NCI-H2196 treated with DMSO at 0.1 percent for 48 hours (cell line): ENCODE measurements around the gene DST.

Experiments
- DNase-seq: peaks from one replicate; lab custom pipeline; 2025; ENCODE audit not compliant: unreplicated experiment; lab: John Stamatoyannopoulos, UW

DST gene

DNA sequence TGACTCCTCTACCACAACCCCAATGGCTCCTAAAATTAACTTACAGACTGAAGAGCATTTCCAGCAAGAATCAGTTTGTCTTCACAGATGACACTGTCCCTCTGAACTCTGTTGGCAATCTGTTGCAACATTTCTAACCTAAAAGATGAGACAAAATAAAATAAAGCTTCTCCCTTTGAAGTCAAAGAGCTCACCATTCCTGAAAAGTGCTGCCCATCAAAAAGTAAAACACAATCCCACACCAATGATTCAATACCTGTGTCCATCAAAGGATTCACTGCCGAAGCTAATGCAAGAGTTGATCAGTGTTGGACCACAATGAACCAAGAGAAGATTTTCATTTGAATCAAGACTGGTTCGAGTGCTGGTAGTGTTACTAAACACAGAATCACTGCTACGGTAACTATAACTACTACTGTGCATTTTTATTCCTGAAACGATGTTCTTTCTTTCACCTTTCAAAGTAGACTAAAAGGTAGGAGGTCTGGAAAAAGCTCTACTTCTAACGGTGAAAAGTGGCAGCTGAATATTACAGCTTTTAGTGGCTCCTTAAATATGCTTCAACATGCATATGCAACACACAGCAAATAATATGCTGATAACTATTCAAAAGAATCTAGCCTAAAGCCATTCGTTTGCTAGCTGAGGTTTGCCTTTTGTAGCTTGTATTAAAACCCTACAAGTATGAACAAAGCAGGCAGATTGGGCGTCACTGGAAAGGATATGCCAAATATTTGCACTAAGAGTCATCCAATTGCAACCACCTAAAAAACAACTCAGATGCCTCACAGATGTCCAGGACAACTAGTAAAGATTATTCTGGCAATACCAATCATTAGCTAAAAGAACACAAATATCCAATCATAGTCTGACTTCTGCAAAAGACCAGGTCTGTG lies at the start of gene DST:
TSS of gene DST (minus strand) at position 524 of the 896 bp plus-strand sequence.
- DNase-seq, result no peak

DNA sequence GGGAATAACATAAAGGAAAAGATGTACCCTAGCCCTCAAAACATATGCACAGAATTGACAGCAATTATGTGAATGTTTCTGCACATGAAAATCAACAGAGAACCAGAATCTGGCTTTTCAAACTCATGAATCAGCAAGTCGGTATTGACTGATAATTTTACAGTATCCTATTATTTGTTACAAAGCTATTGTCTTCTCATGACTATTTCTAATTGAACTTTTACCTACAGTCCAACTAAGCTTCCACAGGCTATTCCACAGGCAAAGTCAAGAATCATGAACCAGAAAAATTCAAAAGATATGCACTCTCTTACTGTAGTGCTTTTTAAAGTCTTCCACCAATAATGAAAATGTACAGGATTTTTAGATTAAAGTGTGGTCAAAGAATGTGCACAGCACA lies 49.1 kb upstream of the DST start:
- no peak for DNase-seq

DNA sequence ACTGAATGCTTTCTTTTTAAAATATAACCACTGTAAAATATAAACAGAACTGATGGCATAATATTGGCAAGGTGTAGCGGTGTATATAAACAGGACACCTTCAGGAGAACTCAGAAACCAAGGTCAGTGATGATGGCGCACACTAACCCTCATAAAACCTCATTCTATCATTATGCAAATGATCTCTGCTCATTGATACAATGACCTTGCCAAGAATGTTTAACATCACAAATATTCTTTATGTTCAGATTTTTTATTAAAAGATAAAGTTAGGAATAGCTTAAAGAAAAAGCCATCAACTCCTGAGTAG lies 48.6 kb upstream of the DST start:
- DNase-seq, result no peak

- no peak for DNase-seq
Measured at GRCh38 chr6:56690519-56691285, 48.0 kb upstream of the DST start.

GRCh38 chr6:56689663-56690062 lies 47.0 kb upstream of the DST start:
- DNase-seq, result no peak

GRCh38 chr6:56689114-56689513 lies 46.4 kb upstream of the DST start:
- no peak for DNase-seq

GRCh38 chr6:56688521-56688920 lies 45.8 kb upstream of the DST start:
- DNase-seq, result no peak

GRCh38 chr6:56687551-56687950 lies 44.9 kb upstream of the DST start:
- no peak for DNase-seq

GRCh38 chr6:56686429-56686828 lies 43.7 kb upstream of the DST start:
- no peak for DNase-seq

- DNase-seq, result no peak
Measured at GRCh38 chr6:56685994-56686393, 43.3 kb upstream of the DST start.

- DNase-seq, result no peak
Measured at GRCh38 chr6:56685102-56685733, 42.5 kb upstream of the DST start.

DNA sequence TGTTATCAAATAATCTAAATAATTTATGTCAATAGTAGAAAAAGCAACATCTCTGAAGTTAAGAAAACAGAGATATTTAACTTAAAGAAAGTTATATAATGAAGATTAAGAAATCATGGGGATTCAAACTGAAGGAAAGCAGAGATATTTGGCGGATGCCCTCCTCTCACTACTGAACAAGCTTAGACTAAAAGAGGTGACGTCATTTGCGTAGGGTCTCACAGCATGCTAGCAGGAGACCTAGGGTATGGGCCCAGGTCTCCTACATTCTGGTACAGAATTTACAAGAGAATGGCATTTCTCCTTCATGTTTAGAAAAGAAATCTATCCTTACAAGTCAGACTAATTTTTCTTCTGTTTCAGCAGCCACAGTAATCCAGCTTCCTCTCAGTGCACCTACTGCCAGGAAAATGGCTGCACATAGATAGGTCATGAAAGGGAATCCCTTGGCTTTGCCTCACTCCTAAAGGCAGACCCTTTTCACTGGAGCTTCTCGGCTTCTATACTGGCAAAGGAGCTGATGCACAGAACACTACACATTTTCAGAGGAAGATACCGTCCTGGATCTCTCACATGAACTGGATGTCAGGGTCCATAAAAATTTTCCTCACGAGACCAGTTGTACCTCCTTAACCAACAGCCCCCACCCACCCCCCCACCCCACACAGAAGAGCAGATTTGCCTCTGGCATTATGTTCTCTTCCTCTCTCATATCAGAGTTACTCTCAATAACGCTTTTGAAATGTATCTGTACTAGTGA lies 41.8 kb upstream of the DST start:
- no peak for DNase-seq

DNA sequence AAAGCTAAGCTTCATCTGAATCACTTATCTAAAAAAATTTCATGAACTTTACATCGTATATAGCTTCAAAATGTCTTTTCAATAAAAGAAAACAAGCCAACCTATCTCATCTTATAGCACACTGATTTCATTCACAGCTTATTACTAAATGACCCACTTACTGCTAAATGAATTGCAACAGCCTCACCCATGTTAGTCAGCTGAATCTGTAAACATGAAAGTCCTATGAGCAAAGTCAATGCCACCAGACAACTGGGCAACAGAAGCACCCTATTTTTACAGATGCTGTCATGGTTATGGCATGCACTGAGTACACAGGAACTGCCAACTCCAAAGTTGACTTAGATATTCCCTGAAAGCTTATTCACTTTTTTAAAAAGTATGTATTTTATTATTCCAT lies 41.2 kb upstream of the DST start:
- no peak for DNase-seq

- DNase-seq, result no peak
Measured at GRCh38 chr6:56682635-56683034, 39.9 kb upstream of the DST start.

- DNase-seq, result no peak
Measured at GRCh38 chr6:56677559-56677958, 34.9 kb upstream of the DST start.

DNA sequence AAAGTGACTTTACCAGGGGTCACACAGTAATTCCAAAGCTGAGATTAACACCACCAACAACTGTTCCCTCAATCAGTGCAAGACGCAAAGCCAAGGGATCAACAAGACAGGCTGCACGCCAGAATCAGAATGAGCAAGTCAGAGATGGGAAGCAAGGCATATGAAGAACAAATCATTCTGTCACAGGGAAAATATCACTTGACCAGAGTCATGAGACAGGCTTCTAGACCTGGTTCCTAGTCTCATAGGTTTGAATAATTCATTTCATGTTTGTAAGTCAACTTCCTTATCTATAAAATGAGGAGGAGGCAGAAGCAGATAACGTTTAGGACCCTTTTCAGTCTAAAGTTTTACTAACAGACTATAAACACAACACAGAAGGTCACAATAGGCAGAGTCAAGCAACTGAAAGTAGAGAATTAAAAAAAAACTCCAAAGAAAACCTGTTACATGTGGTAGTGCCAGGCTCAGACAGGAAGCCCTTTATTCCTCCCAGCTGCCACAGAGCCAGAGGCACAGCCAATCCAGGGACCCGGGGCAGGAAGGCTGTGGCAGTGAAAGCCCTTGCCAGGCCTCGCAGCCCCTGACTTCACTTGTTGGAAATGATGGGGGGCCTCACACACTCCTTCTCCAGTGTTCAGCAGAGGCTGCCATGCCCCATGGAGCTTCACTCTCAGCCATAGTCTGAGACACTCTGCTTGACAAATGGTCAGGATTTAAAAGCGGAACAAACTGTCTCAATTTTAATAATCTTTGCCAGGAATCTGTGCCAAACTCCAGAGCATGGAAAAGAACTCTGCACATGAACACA lies 29.2 kb upstream of the DST start:
- DNase-seq, result no peak

GRCh38 chr6:56671160-56671559 lies 28.5 kb upstream of the DST start:
- no peak for DNase-seq

GRCh38 chr6:56669041-56669440 lies 26.4 kb upstream of the DST start:
- DNase-seq, result no peak

GRCh38 chr6:56668158-56668557 lies 25.5 kb upstream of the DST start:
- DNase-seq, result no peak

DNA sequence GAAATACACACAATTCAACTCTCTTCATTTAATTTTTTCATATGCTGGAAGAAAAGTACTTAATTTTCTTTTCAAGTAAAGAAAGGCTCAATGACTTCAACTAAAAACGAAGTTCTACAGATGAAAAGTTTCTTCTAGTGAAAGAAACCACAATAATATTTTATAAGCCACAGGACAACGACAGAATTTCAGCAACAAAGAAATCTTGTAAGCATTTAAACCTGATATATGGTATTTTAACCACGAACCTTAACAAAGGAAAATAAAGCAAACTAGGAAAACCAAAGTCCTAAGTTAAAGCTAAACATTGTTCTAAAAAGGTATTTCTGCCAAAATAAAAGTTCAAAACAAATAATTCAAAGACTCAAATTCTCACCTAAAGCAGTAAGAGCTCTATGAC lies 24.6 kb upstream of the DST start:
- no peak for DNase-seq
